ENCODE measurements around the gene HOXA3. TPM values are rescaled to one million over a fixed set of nuclear protein-coding genes. Genes with fewer than 3 reads are reported as not detected.

The HOXA3 gene
- polyA plus RNA-seq, 1 donor (not counting 4 experiments of a cell fraction or from before 2014, with no cell fraction given), result 0.58 TPM

- no peaks in the 10 kb centered on the region for H4K20me1 ChIP-seq (ENCODE audit: control insufficient read depth, extremely low read depth, insufficient read depth, low read length)
- H3K4me1 ChIP-seq (ENCODE audit: control insufficient read depth, extremely low read depth, insufficient read depth, low read length), result no peaks in the 10 kb centered on the region
- DNase-seq (ENCODE audit: low read depth, low spot score), result no peak
- H2AFZ ChIP-seq (ENCODE audit: control insufficient read depth, low read length), result no peak overlapping the region
- TF ChIP-seq, protein P1, sequence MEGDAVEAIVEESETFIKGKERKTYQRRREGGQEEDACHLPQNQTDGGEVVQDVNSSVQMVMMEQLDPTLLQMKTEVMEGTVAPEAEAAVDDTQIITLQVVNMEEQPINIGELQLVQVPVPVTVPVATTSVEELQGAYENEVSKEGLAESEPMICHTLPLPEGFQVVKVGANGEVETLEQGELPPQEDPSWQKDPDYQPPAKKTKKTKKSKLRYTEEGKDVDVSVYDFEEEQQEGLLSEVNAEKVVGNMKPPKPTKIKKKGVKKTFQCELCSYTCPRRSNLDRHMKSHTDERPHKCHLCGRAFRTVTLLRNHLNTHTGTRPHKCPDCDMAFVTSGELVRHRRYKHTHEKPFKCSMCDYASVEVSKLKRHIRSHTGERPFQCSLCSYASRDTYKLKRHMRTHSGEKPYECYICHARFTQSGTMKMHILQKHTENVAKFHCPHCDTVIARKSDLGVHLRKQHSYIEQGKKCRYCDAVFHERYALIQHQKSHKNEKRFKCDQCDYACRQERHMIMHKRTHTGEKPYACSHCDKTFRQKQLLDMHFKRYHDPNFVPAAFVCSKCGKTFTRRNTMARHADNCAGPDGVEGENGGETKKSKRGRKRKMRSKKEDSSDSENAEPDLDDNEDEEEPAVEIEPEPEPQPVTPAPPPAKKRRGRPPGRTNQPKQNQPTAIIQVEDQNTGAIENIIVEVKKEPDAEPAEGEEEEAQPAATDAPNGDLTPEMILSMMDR (optimal IDR thresholded peaks at IDR 0.05 in 1 of 3, IDR thresholded peaks at IDR 0.05 in 1 of 3, conservative IDR thresholded peaks at IDR 0.05 in 1 of 3; ENCODE audit: extremely low read depth in 1 of 3, insufficient read depth in 2 of 3, low read length in 3 of 3), result no peak
- TF ChIP-seq EZH2 (IDR thresholded peaks at IDR 0.05; ENCODE audit: low read length), result no peak
- H3K9me3 ChIP-seq (ENCODE audit: control insufficient read depth, low read depth, low read length), result no peaks in the 10 kb centered on the region
- peaks cover 5 to 6% of the 10 kb centered on the region in 2 experiments for H3K36me3 ChIP-seq (ENCODE audit: control insufficient read depth in 2 of 2, extremely low read depth in 1 of 2, insufficient read depth in 2 of 2, low read length in 2 of 2)
- no peak for FAIRE-seq
- H3K9ac ChIP-seq (ENCODE audit: control insufficient read depth, extremely low read depth, insufficient read depth, low read length), result peak overlapping the region; percentile 29
- no peak overlapping the region for H3K4me3 ChIP-seq (ENCODE audit: control insufficient read depth in 2 of 3, extremely low read depth in 1 of 3, insufficient read depth in 2 of 3, low read depth in 1 of 3, low read length in 3 of 3)
- dilution Hi-C loops (cut with MboI; ENCODE audit: extremely low pct_ligation_motif_present, low sequenced_read_pairs), result no loop called here
- H3K27me3 ChIP-seq (ENCODE audit: control insufficient read depth, extremely low read depth, insufficient read depth, low read length), result no peaks in the 10 kb centered on the region
- H3K4me2 ChIP-seq (ENCODE audit: control insufficient read depth, extremely low read depth, insufficient read depth, low read depth, low read length), result no peak overlapping the region
- H3K27ac ChIP-seq (ENCODE audit: control insufficient read depth, insufficient read depth, low read length), result no peak overlapping the region
- H3K9me1 ChIP-seq (ENCODE audit: control insufficient read depth, extremely low read depth, insufficient read depth, low read length), result no peaks in the 10 kb centered on the region
- H3K79me2 ChIP-seq (ENCODE audit: control insufficient read depth, insufficient read depth, low read length), result peaks cover 6% of the 10 kb centered on the region
Observed at GRCh38 chr7:27121684-27122076, 30.7 kb downstream of the HOXA3 start.

DNA sequence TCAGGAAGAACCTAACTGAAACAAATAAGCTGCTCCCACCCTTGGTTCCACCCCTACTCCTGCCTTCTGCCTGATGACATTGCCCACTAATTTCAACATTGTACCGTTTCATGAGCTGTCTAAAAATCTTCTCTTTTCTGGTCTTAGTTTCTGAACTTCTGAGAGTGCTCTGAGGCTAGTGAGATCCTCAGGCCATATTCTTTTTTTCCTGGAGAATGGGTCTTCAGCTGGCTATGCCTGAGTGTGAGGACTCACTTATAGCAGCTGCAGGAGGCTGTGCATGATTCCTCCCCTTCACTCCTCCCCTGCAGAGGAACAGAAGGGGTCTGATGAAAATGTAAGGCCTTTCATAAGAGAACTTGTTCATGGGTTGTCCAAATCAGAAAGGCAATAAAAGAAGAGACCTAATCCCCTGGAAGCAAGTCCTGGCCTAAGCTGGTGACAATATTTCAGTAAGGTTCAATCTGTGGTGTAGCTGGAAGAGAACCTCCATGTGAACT lies 32.9 kb downstream of the HOXA3 start:
- no peak for FAIRE-seq

GRCh38 chr7:27118580-27118979 lies 33.8 kb downstream of the HOXA3 start:
- H3K79me2 ChIP-seq (ENCODE audit: control insufficient read depth, insufficient read depth, low read length), result peaks cover 15% of the 10 kb centered on the region
- no peak overlapping the region for H2AFZ ChIP-seq (ENCODE audit: control insufficient read depth, low read length)
- no peak overlapping the region for H3K4me2 ChIP-seq (ENCODE audit: control insufficient read depth, extremely low read depth, insufficient read depth, low read depth, low read length)
- peaks cover 5 to 6% of the 10 kb centered on the region in 2 experiments for H3K36me3 ChIP-seq (ENCODE audit: control insufficient read depth in 2 of 2, extremely low read depth in 1 of 2, insufficient read depth in 2 of 2, low read length in 2 of 2)
- no peaks in the 10 kb centered on the region for H4K20me1 ChIP-seq (ENCODE audit: control insufficient read depth, extremely low read depth, insufficient read depth, low read length)
- no peaks in the 10 kb centered on the region for H3K9me3 ChIP-seq (ENCODE audit: control insufficient read depth, low read depth, low read length)
- no peaks in the 10 kb centered on the region for H3K9me1 ChIP-seq (ENCODE audit: control insufficient read depth, extremely low read depth, insufficient read depth, low read length)
- TF ChIP-seq, protein P1 (optimal IDR thresholded peaks at IDR 0.05 in 1 of 3, IDR thresholded peaks at IDR 0.05 in 1 of 3, conservative IDR thresholded peaks at IDR 0.05 in 1 of 3; ENCODE audit: extremely low read depth in 1 of 3, insufficient read depth in 2 of 3, low read length in 3 of 3), result no peak
- H3K9ac ChIP-seq (ENCODE audit: control insufficient read depth, extremely low read depth, insufficient read depth, low read length), result no peak overlapping the region
- no peak overlapping the region for H3K4me3 ChIP-seq (ENCODE audit: control insufficient read depth in 2 of 3, extremely low read depth in 1 of 3, insufficient read depth in 2 of 3, low read depth in 1 of 3, low read length in 3 of 3)
- dilution Hi-C loops (cut with MboI; ENCODE audit: extremely low pct_ligation_motif_present, low sequenced_read_pairs), result no loop called here
- FAIRE-seq (no peak), DNase-seq (ENCODE audit: low read depth, low spot score) (no peak)
- H3K27me3 ChIP-seq (ENCODE audit: control insufficient read depth, extremely low read depth, insufficient read depth, low read length), result no peaks in the 10 kb centered on the region
- H3K27ac ChIP-seq (ENCODE audit: control insufficient read depth, insufficient read depth, low read length), result no peak overlapping the region
- H3K4me1 ChIP-seq (ENCODE audit: control insufficient read depth, extremely low read depth, insufficient read depth, low read length), result peaks cover 6% of the 10 kb centered on the region

More for the DNA sequence above, 32.9 kb downstream of the HOXA3 start:
- H3K79me2 ChIP-seq (ENCODE audit: control insufficient read depth, insufficient read depth, low read length), result peaks cover 11% of the 10 kb centered on the region
- no peak overlapping the region for H3K4me3 ChIP-seq (ENCODE audit: control insufficient read depth in 2 of 3, extremely low read depth in 1 of 3, insufficient read depth in 2 of 3, low read depth in 1 of 3, low read length in 3 of 3)
- peaks cover 1% of the 10 kb centered on the region for H3K4me1 ChIP-seq (ENCODE audit: control insufficient read depth, extremely low read depth, insufficient read depth, low read length)
- H3K9me1 ChIP-seq (ENCODE audit: control insufficient read depth, extremely low read depth, insufficient read depth, low read length), result no peaks in the 10 kb centered on the region
- H3K9ac ChIP-seq (ENCODE audit: control insufficient read depth, extremely low read depth, insufficient read depth, low read length), result no peak overlapping the region
- DNase-seq (ENCODE audit: low read depth, low spot score), result no peak
- H2AFZ ChIP-seq (ENCODE audit: control insufficient read depth, low read length), result no peak overlapping the region
- peaks cover 5 to 6% of the 10 kb centered on the region in 2 experiments for H3K36me3 ChIP-seq (ENCODE audit: control insufficient read depth in 2 of 2, extremely low read depth in 1 of 2, insufficient read depth in 2 of 2, low read length in 2 of 2)
- no peaks in the 10 kb centered on the region for H4K20me1 ChIP-seq (ENCODE audit: control insufficient read depth, extremely low read depth, insufficient read depth, low read length)
- dilution Hi-C loops (cut with MboI; ENCODE audit: extremely low pct_ligation_motif_present, low sequenced_read_pairs), result no loop called here
- no peak overlapping the region for H3K27ac ChIP-seq (ENCODE audit: control insufficient read depth, insufficient read depth, low read length)
- no peak for TF ChIP-seq EZH2 (IDR thresholded peaks at IDR 0.05; ENCODE audit: low read length)
- H3K27me3 ChIP-seq (ENCODE audit: control insufficient read depth, extremely low read depth, insufficient read depth, low read length), result no peaks in the 10 kb centered on the region
- no peaks in the 10 kb centered on the region for H3K9me3 ChIP-seq (ENCODE audit: control insufficient read depth, low read depth, low read length)
- H3K4me2 ChIP-seq (ENCODE audit: control insufficient read depth, extremely low read depth, insufficient read depth, low read depth, low read length), result no peak overlapping the region

All from keratinocyte (primary cell).